Measurements from ENCODE around the gene CREG2. TPM values are rescaled to one million over a fixed set of nuclear protein-coding genes. Genes with fewer than 3 reads are reported as not detected.

CREG2 gene
- total RNA-seq, 1 donor from 2014 or later, result not detected

DNA sequence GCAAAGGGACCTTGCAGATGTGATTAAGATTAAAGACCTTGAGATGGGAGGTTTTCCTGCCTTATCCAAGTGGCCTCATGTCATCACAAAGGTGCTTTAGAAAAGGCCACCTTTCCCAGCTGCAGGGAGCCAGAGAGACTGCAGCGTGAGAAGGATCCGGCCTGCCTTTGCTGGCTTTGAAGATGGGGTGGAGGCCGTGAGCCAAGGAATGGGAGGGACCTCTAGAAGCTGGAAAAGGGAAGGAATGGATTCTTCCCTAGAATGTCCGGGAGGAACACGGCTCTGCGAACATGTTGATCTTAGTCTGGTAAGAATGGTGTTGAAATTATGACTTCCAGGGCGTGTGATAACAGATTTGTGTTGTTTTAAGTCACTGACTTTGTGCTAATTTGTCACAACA lies 39.9 kb upstream of the CREG2 start:
- POLR2A ChIA-PET, result no interaction called here
- no peak for DNase-seq
- TF ChIP-seq, protein P1, sequence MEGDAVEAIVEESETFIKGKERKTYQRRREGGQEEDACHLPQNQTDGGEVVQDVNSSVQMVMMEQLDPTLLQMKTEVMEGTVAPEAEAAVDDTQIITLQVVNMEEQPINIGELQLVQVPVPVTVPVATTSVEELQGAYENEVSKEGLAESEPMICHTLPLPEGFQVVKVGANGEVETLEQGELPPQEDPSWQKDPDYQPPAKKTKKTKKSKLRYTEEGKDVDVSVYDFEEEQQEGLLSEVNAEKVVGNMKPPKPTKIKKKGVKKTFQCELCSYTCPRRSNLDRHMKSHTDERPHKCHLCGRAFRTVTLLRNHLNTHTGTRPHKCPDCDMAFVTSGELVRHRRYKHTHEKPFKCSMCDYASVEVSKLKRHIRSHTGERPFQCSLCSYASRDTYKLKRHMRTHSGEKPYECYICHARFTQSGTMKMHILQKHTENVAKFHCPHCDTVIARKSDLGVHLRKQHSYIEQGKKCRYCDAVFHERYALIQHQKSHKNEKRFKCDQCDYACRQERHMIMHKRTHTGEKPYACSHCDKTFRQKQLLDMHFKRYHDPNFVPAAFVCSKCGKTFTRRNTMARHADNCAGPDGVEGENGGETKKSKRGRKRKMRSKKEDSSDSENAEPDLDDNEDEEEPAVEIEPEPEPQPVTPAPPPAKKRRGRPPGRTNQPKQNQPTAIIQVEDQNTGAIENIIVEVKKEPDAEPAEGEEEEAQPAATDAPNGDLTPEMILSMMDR (IDR thresholded peaks at IDR 0.05), result no peak
- no peaks in the 10 kb centered on the region for H3K9me3 Mint-ChIP-seq
- CTCF ChIA-PET, result interaction anchor here (1.0 kb wide), 1 partner anchor 404 kb away, joined by 4 read pairs; no protein-coding TSS in a partner anchor
- no peak overlapping the region for H3K4me3 Mint-ChIP-seq
- ATAC-seq (ENCODE audit: low read depth), result no peak
- H3K4me1 Mint-ChIP-seq, result no peaks in the 10 kb centered on the region
- intact Hi-C loops (cut with micrococcal nuclease), result no loop called here
- no peaks in the 10 kb centered on the region for H3K27me3 Mint-ChIP-seq
- H3K36me3 Mint-ChIP-seq (ENCODE audit: low read depth), result no peaks in the 10 kb centered on the region
- H3K27ac Mint-ChIP-seq, result no peak overlapping the region

DNA sequence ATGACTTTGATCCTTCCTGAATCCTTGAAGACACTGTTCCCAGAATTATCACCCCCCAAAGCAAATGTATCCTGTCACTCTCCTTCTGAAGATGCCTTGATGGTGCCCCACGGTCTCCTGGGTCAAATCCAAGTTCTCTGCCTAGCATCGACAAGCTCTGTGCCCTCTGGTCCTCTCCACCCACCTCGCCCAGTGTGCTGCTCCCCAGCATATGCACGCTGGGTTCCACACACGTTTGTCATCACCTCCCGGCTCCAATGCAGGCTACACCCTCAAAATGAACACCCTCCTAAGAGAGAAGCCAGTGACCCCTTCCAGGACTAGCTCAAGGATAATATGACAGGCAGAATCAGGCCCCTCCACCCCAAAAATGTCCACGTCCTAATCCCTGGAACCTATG lies 39.5 kb upstream of the CREG2 start:
- ATAC-seq (ENCODE audit: low read depth), result no peak
- intact Hi-C loops (cut with micrococcal nuclease), result no loop called here
- TF ChIP-seq, protein P1 (IDR thresholded peaks at IDR 0.05), result no peak
- POLR2A ChIA-PET, result no interaction called here
- Mint-ChIP-seq H3K9me3 (no peaks in the 10 kb centered on the region), H3K27ac (no peak overlapping the region), H3K4me1 (no peaks in the 10 kb centered on the region), H3K36me3 (ENCODE audit: low read depth) (no peaks in the 10 kb centered on the region), H3K4me3 (no peak overlapping the region), H3K27me3 (no peaks in the 10 kb centered on the region)
- CTCF ChIA-PET, result interaction anchor here (1.0 kb wide), 1 partner anchor 405 kb away, joined by 4 read pairs; no protein-coding TSS in a partner anchor
- no peak for DNase-seq

DNA sequence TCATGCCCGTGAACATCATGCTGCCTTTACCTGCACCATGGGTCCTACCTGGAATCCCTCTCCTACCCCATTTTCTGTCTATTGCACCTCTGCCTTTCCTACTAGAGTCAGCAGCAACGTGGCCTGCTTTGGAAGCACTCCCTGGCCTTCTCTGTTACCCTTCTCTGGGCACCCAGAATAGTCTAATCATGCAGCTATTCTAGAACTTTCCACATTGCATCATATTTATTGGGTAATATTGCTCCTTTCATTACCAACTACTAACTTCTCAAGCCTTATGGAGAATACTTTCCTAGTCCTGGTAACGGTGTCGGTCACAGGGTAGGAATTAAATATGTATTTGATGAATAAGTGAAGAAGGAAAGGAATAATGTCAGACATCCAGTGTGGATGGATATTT lies 33.3 kb upstream of the CREG2 start:
- H3K27ac Mint-ChIP-seq, result no peak overlapping the region
- TF ChIP-seq, protein P1 (IDR thresholded peaks at IDR 0.05), result no peak
- H3K9me3 Mint-ChIP-seq, result no peaks in the 10 kb centered on the region
- peaks cover 6% of the 10 kb centered on the region for H3K4me1 Mint-ChIP-seq
- ChIA-PET POLR2A (interaction anchor here (0.6 kb wide), 1 partner anchor 204 kb away, joined by 5 read pairs; no protein-coding TSS in a partner anchor), CTCF (interaction anchor here (5.9 to 7.9 kb wide), 2 partner anchors 403 to 409 kb away, joined by 50 to 162 read pairs; no protein-coding TSS in a partner anchor)
- DNase-seq (no peak), ATAC-seq (ENCODE audit: low read depth) (no peak)
- no peaks in the 10 kb centered on the region for H3K36me3 Mint-ChIP-seq (ENCODE audit: low read depth)
- H3K4me3 Mint-ChIP-seq, result no peak overlapping the region
- H3K27me3 Mint-ChIP-seq, result no peaks in the 10 kb centered on the region
- intact Hi-C loops (cut with micrococcal nuclease), result no loop called here

DNA sequence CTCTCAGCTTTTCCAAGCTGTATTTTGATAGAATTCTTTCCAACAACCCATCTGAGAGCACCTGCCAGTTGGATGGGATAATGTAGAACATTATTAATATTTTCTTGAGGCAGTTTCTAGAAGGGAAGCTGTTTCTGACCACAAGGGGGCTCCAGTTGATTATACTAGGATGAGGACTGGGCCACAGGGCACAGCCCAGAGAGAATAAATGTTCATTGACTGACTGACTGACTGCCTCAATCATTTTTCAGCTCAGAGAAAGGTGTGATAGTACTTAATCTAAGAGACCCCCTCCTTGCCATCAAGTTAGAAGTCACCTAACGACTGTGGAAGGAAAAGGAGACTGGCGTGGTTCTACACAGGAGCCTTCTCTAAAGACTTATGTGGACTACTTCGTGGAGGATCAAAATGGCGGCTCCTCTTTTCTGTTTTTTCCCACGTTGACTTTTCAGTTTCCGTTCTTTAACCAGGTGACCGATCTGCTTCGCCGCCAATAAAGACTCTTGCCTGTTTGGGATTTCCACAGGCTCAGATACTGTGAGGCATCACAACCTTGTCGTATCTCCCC lies 31.9 kb upstream of the CREG2 start:
- Mint-ChIP-seq H3K36me3 (ENCODE audit: low read depth) (no peaks in the 10 kb centered on the region), H3K27me3 (no peaks in the 10 kb centered on the region), H3K4me1 (peaks cover 6% of the 10 kb centered on the region), H3K9me3 (peaks cover 7% of the 10 kb centered on the region), H3K27ac (no peak overlapping the region), H3K4me3 (no peak overlapping the region)
- intact Hi-C loops (cut with micrococcal nuclease), result loop anchor here (1.0 to 5.0 kb wide), 7 partner anchors 78 to 454 kb away; no protein-coding TSS in a partner anchor
- POLR2A ChIA-PET, result interaction anchor here (0.5 to 1.9 kb wide), 9 partner anchors 203 to 412 kb away, joined by 3 to 13 read pairs (median 3); partner anchors contain the start of gene MAP4K4
- TF ChIP-seq, protein P1 (IDR thresholded peaks at IDR 0.05), result no peak
- ATAC-seq (ENCODE audit: low read depth) (peak; percentile 88), DNase-seq (no peak)
- CTCF ChIA-PET, result interaction anchor here (0.7 to 7.9 kb wide), 34 partner anchors 10 to 822 kb away, joined by 3 to 162 read pairs (median 4); no protein-coding TSS in a partner anchor

DNA sequence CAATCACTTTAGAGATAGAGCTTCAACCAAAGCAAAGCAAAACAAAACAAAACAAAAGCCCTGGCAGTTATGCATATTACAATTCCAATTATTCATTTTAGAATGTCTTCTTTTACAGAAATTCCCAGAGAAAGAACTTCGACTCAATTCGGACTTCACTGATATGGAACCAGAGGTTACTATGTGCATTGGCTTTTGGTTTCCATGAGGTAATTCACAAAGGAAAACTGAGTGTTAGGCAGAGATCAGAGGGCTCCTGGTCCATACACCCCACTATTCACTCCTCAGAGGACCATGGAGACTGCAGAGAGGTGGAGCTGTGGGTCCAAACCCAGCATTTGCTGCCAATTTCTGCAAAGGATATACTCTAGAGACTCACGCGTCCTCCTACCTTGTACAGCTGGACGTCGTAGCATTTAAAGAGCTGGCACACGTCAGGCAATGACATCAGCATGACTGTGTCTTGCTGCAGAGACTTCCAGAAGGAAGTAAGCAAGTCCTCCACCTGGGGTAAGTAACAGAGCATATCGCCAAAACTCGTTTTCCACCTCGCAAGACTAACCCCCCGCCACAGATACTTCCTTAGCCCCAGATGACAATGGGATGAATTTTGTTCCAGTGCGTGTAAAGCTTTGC lies 31.3 kb upstream of the CREG2 start:
- intact Hi-C loops (cut with micrococcal nuclease), result loop anchor here (1.0 to 5.0 kb wide), 7 partner anchors 77 to 455 kb away; no protein-coding TSS in a partner anchor
- Mint-ChIP-seq H3K9me3 (peaks cover 7% of the 10 kb centered on the region), H3K27ac (no peak overlapping the region)

More for the DNA sequence above, 31.3 kb upstream of the CREG2 start:
- H3K27me3 Mint-ChIP-seq, result no peaks in the 10 kb centered on the region
- TF ChIP-seq, protein P1 (IDR thresholded peaks at IDR 0.05), result no peak
- POLR2A ChIA-PET, result interaction anchor here (0.6 to 1.9 kb wide), 8 partner anchors 203 to 413 kb away, joined by 3 to 13 read pairs (median 3); partner anchors contain the start of gene MAP4K4
- CTCF ChIA-PET, result interaction anchor here (0.7 to 7.9 kb wide), 32 partner anchors 11 to 822 kb away, joined by 3 to 162 read pairs (median 4); no protein-coding TSS in a partner anchor
- DNase-seq, result no peak
- peaks cover 6% of the 10 kb centered on the region for H3K4me1 Mint-ChIP-seq
- H3K36me3 Mint-ChIP-seq (ENCODE audit: low read depth), result no peaks in the 10 kb centered on the region
- H3K4me3 Mint-ChIP-seq, result no peak overlapping the region
- ATAC-seq (ENCODE audit: low read depth), result peak; percentile 28
